ENCODE measurements around the gene EYS. TPM values are rescaled to one million over a fixed set of nuclear protein-coding genes. Genes with fewer than 3 reads are reported as not detected.
"Not testable (repeated sequence)": the region's sequence is repeated elsewhere in the genome, so short reads cannot be mapped to it uniquely, and the experiment has no call there.

Gene EYS
- polyA plus RNA-seq, 6 donors from 2014 or later: 0.06 to 0.18 (median 0.07) TPM; not detected in 1

GRCh38 chr6:64459411-64459944 lies 1247.5 kb downstream of the EYS start:
- Mint-ChIP-seq H3K36me3 (no peaks in the 10 kb centered on the region), H3K27ac (no peak overlapping the region), H3K4me1 (no peaks in the 10 kb centered on the region), H3K9me3 (peaks cover 0 to 7% (median 0%) of the 10 kb centered on the region in 7 donors), H3K4me3 (no peak overlapping the region), H3K27me3 (no peaks in the 10 kb centered on the region)
- ATAC-seq (ENCODE audit: low read depth in 2 of 2) (no peak), DNase-seq (no peak)

GRCh38 chr6:64448101-64448500 lies 1258.9 kb downstream of the EYS start:
- DNase-seq; ATAC-seq (ENCODE audit: low read depth in 2 of 2); H3K27me3 Mint-ChIP-seq; H3K4me3 Mint-ChIP-seq; H3K4me1 Mint-ChIP-seq; H3K36me3 Mint-ChIP-seq; H3K27ac Mint-ChIP-seq: not testable (repeated sequence)
- peaks cover 4 to 17% (median 12%) of the 10 kb centered on the region in 7 donors for H3K9me3 Mint-ChIP-seq

GRCh38 chr6:64445038-64445437 lies 1262.0 kb downstream of the EYS start:
- Mint-ChIP-seq H3K27me3 (no peaks in the 10 kb centered on the region), H3K4me3 (no peak overlapping the region), H3K27ac (no peak overlapping the region), H3K4me1 (no peaks in the 10 kb centered on the region), H3K36me3 (no peaks in the 10 kb centered on the region), H3K9me3 (peaks cover 8 to 30% (median 15%) of the 10 kb centered on the region in 7 donors)
- no peak for DNase-seq
- no peak for ATAC-seq (ENCODE audit: low read depth in 2 of 2)

- ATAC-seq (ENCODE audit: low read depth in 2 of 2): no peak
- Mint-ChIP-seq H3K27ac (no peak overlapping the region), H3K9me3 (peaks cover 2 to 22% (median 12%) of the 10 kb centered on the region in 7 donors), H3K4me3 (no peak overlapping the region), H3K4me1 (no peaks in the 10 kb centered on the region), H3K36me3 (no peaks in the 10 kb centered on the region), H3K27me3 (no peaks in the 10 kb centered on the region)
- no peak for DNase-seq
Measured at GRCh38 chr6:64439274-64439673, 1267.8 kb downstream of the EYS start.

- DNase-seq: no peak
- Mint-ChIP-seq H3K4me3 (no peak overlapping the region), H3K27me3 (no peaks in the 10 kb centered on the region), H3K36me3 (no peaks in the 10 kb centered on the region), H3K9me3 (peaks cover 2 to 18% (median 7%) of the 10 kb centered on the region in 7 donors), H3K27ac (no peak overlapping the region), H3K4me1 (no peaks in the 10 kb centered on the region)
- ATAC-seq (ENCODE audit: low read depth in 2 of 2): no peak
Measured at GRCh38 chr6:64437996-64438395, 1269.0 kb downstream of the EYS start.

GRCh38 chr6:64429926-64430325 lies 1277.1 kb downstream of the EYS start:
- DNase-seq (no peak), ATAC-seq (ENCODE audit: low read depth in 2 of 2) (no peak)
- no peaks in the 10 kb centered on the region for H3K27me3 Mint-ChIP-seq
- H3K4me3 Mint-ChIP-seq: no peak overlapping the region
- no peak overlapping the region for H3K27ac Mint-ChIP-seq
- no peaks in the 10 kb centered on the region for H3K36me3 Mint-ChIP-seq
- H3K4me1 Mint-ChIP-seq: no peaks in the 10 kb centered on the region
- peaks cover 0 to 5% (median 2%) of the 10 kb centered on the region in 7 donors for H3K9me3 Mint-ChIP-seq

- H3K36me3 Mint-ChIP-seq: no peaks in the 10 kb centered on the region
- DNase-seq (no peak), ATAC-seq (ENCODE audit: low read depth in 2 of 2) (no peak)
- no peak overlapping the region for H3K27ac Mint-ChIP-seq
- H3K4me3 Mint-ChIP-seq: no peak overlapping the region
- H3K4me1 Mint-ChIP-seq: no peaks in the 10 kb centered on the region
- H3K9me3 Mint-ChIP-seq: peaks cover 0 to 7% (median 4%) of the 10 kb centered on the region in 7 donors
- no peaks in the 10 kb centered on the region for H3K27me3 Mint-ChIP-seq
Measured at GRCh38 chr6:64428186-64428585, 1278.8 kb downstream of the EYS start.

- DNase-seq (no peak), ATAC-seq (ENCODE audit: low read depth in 2 of 2) (no peak)
- Mint-ChIP-seq H3K9me3 (peaks cover 4 to 23% (median 5%) of the 10 kb centered on the region in 7 donors), H3K36me3 (peaks cover 0 to 6% of the 10 kb centered on the region in 2 donors), H3K27me3 (no peaks in the 10 kb centered on the region), H3K4me3 (no peak overlapping the region), H3K27ac (no peak overlapping the region), H3K4me1 (no peaks in the 10 kb centered on the region)
Measured at GRCh38 chr6:64415926-64416325, 1291.1 kb downstream of the EYS start.

GRCh38 chr6:64411226-64411625 lies 1295.8 kb downstream of the EYS start:
- no peak overlapping the region for H3K27ac Mint-ChIP-seq
- ATAC-seq (ENCODE audit: low read depth in 2 of 2) (no peak), DNase-seq (no peak)
- H3K36me3 Mint-ChIP-seq: no peaks in the 10 kb centered on the region
- no peaks in the 10 kb centered on the region for H3K27me3 Mint-ChIP-seq
- no peaks in the 10 kb centered on the region for H3K4me1 Mint-ChIP-seq
- H3K9me3 Mint-ChIP-seq: peaks cover 0 to 19% (median 4%) of the 10 kb centered on the region in 7 donors
- no peak overlapping the region for H3K4me3 Mint-ChIP-seq

- Mint-ChIP-seq H3K4me1 (no peaks in the 10 kb centered on the region), H3K36me3 (no peaks in the 10 kb centered on the region)
Measured at GRCh38 chr6:64409948-64410347, 1297.1 kb downstream of the EYS start.

GRCh38 chr6:64404396-64404795 lies 1302.6 kb downstream of the EYS start:
- Mint-ChIP-seq H3K4me1 (no peaks in the 10 kb centered on the region), H3K9me3 (peaks cover 3 to 17% (median 5%) of the 10 kb centered on the region in 7 donors)

More at GRCh38 chr6:64409948-64410347, 1297.1 kb downstream of the EYS start:
- Mint-ChIP-seq H3K4me3 (no peak overlapping the region), H3K27ac (no peak overlapping the region), H3K9me3 (peaks cover 0 to 20% (median 5%) of the 10 kb centered on the region in 7 donors), H3K27me3 (no peaks in the 10 kb centered on the region)
- DNase-seq (no peak), ATAC-seq (ENCODE audit: low read depth in 2 of 2) (no peak)

GRCh38 chr6:64383277-64383676 lies 1323.7 kb downstream of the EYS start:
- no peaks in the 10 kb centered on the region for H3K27me3 Mint-ChIP-seq
- H3K9me3 Mint-ChIP-seq: peaks cover 0 to 5% (median 0%) of the 10 kb centered on the region in 7 donors
- DNase-seq: no peak
- H3K27ac Mint-ChIP-seq: no peak overlapping the region
- no peaks in the 10 kb centered on the region for H3K4me1 Mint-ChIP-seq
- ATAC-seq (ENCODE audit: low read depth in 2 of 2): no peak
- H3K4me3 Mint-ChIP-seq: no peak overlapping the region
- no peaks in the 10 kb centered on the region for H3K36me3 Mint-ChIP-seq

More at GRCh38 chr6:64404396-64404795, 1302.6 kb downstream of the EYS start:
- DNase-seq (no peak), ATAC-seq (ENCODE audit: low read depth in 2 of 2) (no peak)
- Mint-ChIP-seq H3K4me3 (no peak overlapping the region), H3K36me3 (no peaks in the 10 kb centered on the region), H3K27ac (no peak overlapping the region), H3K27me3 (no peaks in the 10 kb centered on the region)

GRCh38 chr6:64376394-64376793 lies 1330.6 kb downstream of the EYS start:
- Mint-ChIP-seq H3K4me1 (no peaks in the 10 kb centered on the region), H3K4me3 (no peak overlapping the region), H3K9me3 (peaks cover 4 to 12% (median 7%) of the 10 kb centered on the region in 7 donors), H3K27ac (no peak overlapping the region), H3K27me3 (no peaks in the 10 kb centered on the region), H3K36me3 (no peaks in the 10 kb centered on the region)
- no peak for DNase-seq
- ATAC-seq (ENCODE audit: low read depth in 2 of 2): no peak

- H3K4me3 Mint-ChIP-seq: no peak overlapping the region
- no peaks in the 10 kb centered on the region for H3K4me1 Mint-ChIP-seq
- DNase-seq: no peak
- no peaks in the 10 kb centered on the region for H3K36me3 Mint-ChIP-seq
- H3K9me3 Mint-ChIP-seq: peaks cover 0 to 8% (median 2%) of the 10 kb centered on the region in 7 donors
- ATAC-seq (ENCODE audit: low read depth in 2 of 2): no peak
- H3K27me3 Mint-ChIP-seq: no peaks in the 10 kb centered on the region
- H3K27ac Mint-ChIP-seq: no peak overlapping the region
Measured at GRCh38 chr6:64357430-64357829, 1349.6 kb downstream of the EYS start.

- Mint-ChIP-seq H3K27me3 (no peaks in the 10 kb centered on the region), H3K36me3 (no peaks in the 10 kb centered on the region), H3K4me3 (no peak overlapping the region), H3K27ac (peak overlapping the region in 1 of 6 donors; percentile 49), H3K9me3 (peaks cover 0 to 8% (median 5%) of the 10 kb centered on the region in 7 donors), H3K4me1 (no peaks in the 10 kb centered on the region)
- DNase-seq (no peak), ATAC-seq (ENCODE audit: low read depth in 2 of 2) (no peak)
Measured at GRCh38 chr6:64347411-64347810, 1359.6 kb downstream of the EYS start.

All from naive B cell (primary cell).